H1 (cell line): Measurements from ENCODE around the gene NAXE.

Source experiments
- HDAC6 ChIP-seq: IDR thresholded peaks from one replicate; pipeline ENCODE4 v1.7.1; 2012; ENCODE audit warnings: low read depth, mild to moderate bottlenecking, inconsistent platforms, low read length, moderate library complexity
- KDM1A ChIP-seq: fragments of 200-600, 300-600 bp; sonication (generic); IDR thresholded peaks from 2 replicates; pipeline ENCODE4 v1.7.1; 2016; ENCODE audit warnings: mild to moderate bottlenecking, low read length, borderline replicate concordance
- MAFK ChIP-seq: IDR thresholded peaks from 2 replicates; pipeline ENCODE4 v1.6.1; 2012; ENCODE audit warnings: low read depth, mild to moderate bottlenecking, improper control_type of control experiment, low read length
- POLR2AphosphoS5 ChIP-seq: IDR thresholded peaks from 2 replicates; pipeline ENCODE4 v1.6.1; 2011; ENCODE audit warnings: low read depth, low read length
- TF ChIP-seq, protein P1 (sequence below), 3 experiments: IDR thresholded peaks; 1 replicate in 2 of 3; 2 replicates in 1 of 3; pipeline versions ENCODE4 v1.5.1 to v1.6.1; 2011; ENCODE audit warnings: low read length in 3 of 3, mild to moderate bottlenecking in 3 of 3, inconsistent platforms in 2 of 3, low read depth in 1 of 3, moderate library complexity in 1 of 3; ENCODE audit not compliant: insufficient read depth in 1 of 3; ENCODE audit errors: control extremely low read depth in 1 of 3

GRCh38 chr1:156590326-156591180 lies 1.0 kb upstream of the NAXE start:
- TF ChIP-seq, protein P1, sequence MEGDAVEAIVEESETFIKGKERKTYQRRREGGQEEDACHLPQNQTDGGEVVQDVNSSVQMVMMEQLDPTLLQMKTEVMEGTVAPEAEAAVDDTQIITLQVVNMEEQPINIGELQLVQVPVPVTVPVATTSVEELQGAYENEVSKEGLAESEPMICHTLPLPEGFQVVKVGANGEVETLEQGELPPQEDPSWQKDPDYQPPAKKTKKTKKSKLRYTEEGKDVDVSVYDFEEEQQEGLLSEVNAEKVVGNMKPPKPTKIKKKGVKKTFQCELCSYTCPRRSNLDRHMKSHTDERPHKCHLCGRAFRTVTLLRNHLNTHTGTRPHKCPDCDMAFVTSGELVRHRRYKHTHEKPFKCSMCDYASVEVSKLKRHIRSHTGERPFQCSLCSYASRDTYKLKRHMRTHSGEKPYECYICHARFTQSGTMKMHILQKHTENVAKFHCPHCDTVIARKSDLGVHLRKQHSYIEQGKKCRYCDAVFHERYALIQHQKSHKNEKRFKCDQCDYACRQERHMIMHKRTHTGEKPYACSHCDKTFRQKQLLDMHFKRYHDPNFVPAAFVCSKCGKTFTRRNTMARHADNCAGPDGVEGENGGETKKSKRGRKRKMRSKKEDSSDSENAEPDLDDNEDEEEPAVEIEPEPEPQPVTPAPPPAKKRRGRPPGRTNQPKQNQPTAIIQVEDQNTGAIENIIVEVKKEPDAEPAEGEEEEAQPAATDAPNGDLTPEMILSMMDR (IDR thresholded peaks at IDR 0.05; ENCODE audit: control extremely low read depth in 1 of 3, insufficient read depth in 1 of 3, low read depth in 1 of 3, low read length in 3 of 3), result no peak
- no peak for TF ChIP-seq MAFK
- TF ChIP-seq KDM1A, result no peak
- TF ChIP-seq HDAC6, result no peak
- TF ChIP-seq POLR2AphosphoS5, result no peak
